Neural cell (in vitro differentiated cells): ENCODE data around the gene SNX22. TPM values are rescaled to one million over a fixed set of nuclear protein-coding genes. Genes with fewer than 3 reads are reported as not detected.

Source experiments
- H2AFZ ChIP-seq: fragments of 200-600, 300-800 bp; sonication (generic), shearing (Covaris generic); 2 replicates; pipeline ENCODE4 v1.6.0; 2014; ENCODE audit warnings: low read depth, mild to moderate bottlenecking, antibody characterized with exemption, low read length, moderate library complexity
- H3F3A ChIP-seq: fragments of 200-600 bp; shearing (Covaris generic); 2 replicates; pipeline ENCODE4 v1.6.1; 2016; ENCODE audit warnings: mild to moderate bottlenecking, moderate library complexity, mixed read lengths, antibody characterized with exemption, low read length; ENCODE audit not compliant: insufficient read depth, poor library complexity, severe bottlenecking
- H3K27ac ChIP-seq: fragments of 200-600, 300-800 bp; sonication (generic), shearing (Covaris generic); 2 replicates; pipeline ENCODE4 v1.5.1; 2014; ENCODE audit warnings: mild to moderate bottlenecking, low read length, moderate library complexity
- H3K27me3 ChIP-seq: fragments of 300-800, 200-600 bp; sonication (generic), shearing (Covaris generic); 2 replicates; pipeline ENCODE4 v1.6.0; 2014; ENCODE audit warnings: mild to moderate bottlenecking, low read depth, low read length, moderate library complexity; ENCODE audit not compliant: insufficient read depth
- H3K36me3 ChIP-seq: fragments of 300-800, 200-600 bp; sonication (generic), shearing (Covaris generic); 2 replicates; pipeline ENCODE4 v1.5.1; 2014; ENCODE audit warnings: mild to moderate bottlenecking, antibody characterized with exemption, low read length, moderate library complexity; ENCODE audit not compliant: insufficient read depth
- H3K4me2 ChIP-seq: fragments of 300-800, 200-600 bp; sonication (generic), shearing (Covaris generic); 2 replicates; pipeline ENCODE4 v1.6.0; 2014; ENCODE audit warnings: mild to moderate bottlenecking, low read length
- H3K4me3 ChIP-seq: fragments of 300-800, 200-600 bp; sonication (generic), shearing (Covaris generic); 2 replicates; pipeline ENCODE4 v1.5.1; 2014; ENCODE audit warnings: mild to moderate bottlenecking, low read length, moderate library complexity
- H3K79me2 ChIP-seq: fragments of 200-600 bp; shearing (Covaris generic); replicated peaks from 2 replicates; pipeline ENCODE4 v1.6.0; 2014; ENCODE audit warnings: mild to moderate bottlenecking, low read length, moderate library complexity; ENCODE audit not compliant: insufficient read depth
- H3K9ac ChIP-seq: fragments of 300-800, 200-600 bp; sonication (generic), shearing (Covaris generic); 2 replicates; pipeline ENCODE4 v1.6.1; 2016; ENCODE audit warnings: mild to moderate bottlenecking, low read length, mixed read lengths
- H3K9me2 ChIP-seq: fragments of 200-600 bp; shearing (Covaris generic); 2 replicates; pipeline ENCODE4 v1.6.1; 2016; ENCODE audit warnings: mild to moderate bottlenecking, low read length, mixed read lengths; ENCODE audit not compliant: insufficient read depth
- H3K9me3 ChIP-seq: fragments of 200-600, 300-800 bp; sonication (generic), shearing (Covaris generic); 2 replicates; pipeline ENCODE4 v1.6.1; 2016; ENCODE audit warnings: mild to moderate bottlenecking, mixed run types, low read length, moderate library complexity, mixed read lengths
- H4K20me1 ChIP-seq: fragments of 200-600 bp; shearing (Covaris generic); 2 replicates; pipeline ENCODE4 v1.6.1; 2016; ENCODE audit warnings: mild to moderate bottlenecking, mixed run types; ENCODE audit not compliant: insufficient read depth
- CTCF ChIP-seq: fragments of 450-650 bp; IDR thresholded peaks from 2 replicates; pipeline ENCODE4 v1.5.1; 2014; ENCODE audit warnings: antibody characterized with exemption, mild to moderate bottlenecking, moderate library complexity; ENCODE audit not compliant: poor library complexity, severe bottlenecking
- EP300 ChIP-seq: fragments of 450-650 bp; conservative IDR thresholded peaks from 2 replicates; pipeline ENCODE4 v1.6.1; 2014; ENCODE audit warnings: antibody characterized with exemption, mild to moderate bottlenecking, moderate library complexity; ENCODE audit not compliant: poor library complexity, severe bottlenecking
- EZH2 ChIP-seq: fragments of 200-600, 300-800 bp; shearing (Covaris generic), sonication (generic); IDR thresholded peaks from 2 replicates; pipeline ENCODE4 v1.6.1; 2014; ENCODE audit warnings: antibody characterized with exemption, low read length, borderline replicate concordance, mild to moderate bottlenecking; ENCODE audit not compliant: insufficient read depth, poor library complexity, severe bottlenecking
- MXI1 ChIP-seq: fragments of 450-650 bp; conservative IDR thresholded peaks from 2 replicates; pipeline ENCODE4 v1.6.1; 2014; ENCODE audit warnings: antibody characterized with exemption, mild to moderate bottlenecking; ENCODE audit not compliant: poor library complexity, severe bottlenecking
- POLR2AphosphoS5 ChIP-seq: IDR thresholded peaks from 2 replicates; pipeline ENCODE4 v1.6.1; 2012
- RAD21 ChIP-seq: fragments of 450-650 bp; conservative IDR thresholded peaks from 2 replicates; pipeline ENCODE4 v1.6.1; 2014; ENCODE audit warnings: antibody characterized with exemption, mild to moderate bottlenecking, moderate library complexity
- REST ChIP-seq: IDR thresholded peaks from 2 replicates; pipeline ENCODE4 v1.6.1; 2012; ENCODE audit warnings: borderline replicate concordance
- SMC3 ChIP-seq: fragments of 450-650 bp; conservative IDR thresholded peaks from 2 replicates; pipeline ENCODE4 v1.6.1; 2014; ENCODE audit warnings: antibody characterized with exemption, mild to moderate bottlenecking, moderate library complexity; ENCODE audit not compliant: poor library complexity
- TAF1 ChIP-seq: IDR thresholded peaks from 2 replicates; pipeline ENCODE4 v1.6.1; 2012; ENCODE audit warnings: low read depth
- polyA plus RNA-seq: library from polyadenylated mRNA; depleted of rRNA; stranded (reverse); fragments of >200 nt; gene quantifications from 2 replicates; pipeline ENCODE4 v1.2.3, GENCODE V29; 2014

SNX22 gene
- polyA plus RNA-seq, 1 donor from 2014 or later: 0.73 TPM

GRCh38 chr15:64162478-64162868 lies 10.9 kb downstream of the SNX22 start:
- no peaks in the 10 kb centered on the region for H3K9me3 ChIP-seq
- H3K4me3 ChIP-seq: peak overlapping the region; percentile 93
- H3K27me3 ChIP-seq: no peaks in the 10 kb centered on the region
- no peaks in the 10 kb centered on the region for H3F3A ChIP-seq
- peak overlapping the region; percentile 96 for H3K4me2 ChIP-seq
- no peaks in the 10 kb centered on the region for H3K36me3 ChIP-seq
- peaks cover 10% of the 10 kb centered on the region for H3K79me2 ChIP-seq
- peak overlapping the region; percentile 82 for H3K9ac ChIP-seq
- H3K27ac ChIP-seq: peak overlapping the region; percentile 74
- H4K20me1 ChIP-seq: no peaks in the 10 kb centered on the region
- H2AFZ ChIP-seq: peak overlapping the region; percentile 51
- TF ChIP-seq REST (no peak), POLR2AphosphoS5 (no peak), MXI1 (no peak), CTCF (no peak), EZH2 (no peak), SMC3 (no peak), EP300 (no peak), TAF1 (no peak), RAD21 (no peak)
- no peaks in the 10 kb centered on the region for H3K9me2 ChIP-seq

- H3K9me3 ChIP-seq: no peaks in the 10 kb centered on the region
- peak within 1 kb of the TSS; percentile 51 for H2AFZ ChIP-seq
- TF ChIP-seq MXI1 (peak; percentile 83), TAF1 (no peak), RAD21 (peak; percentile 79), SMC3 (peak; percentile 65), EP300 (peak; percentile 57), POLR2AphosphoS5 (peak; percentile 91), REST (no peak), CTCF (peak; percentile 85), EZH2 (no peak)
- no peaks in the 10 kb centered on the region for H3K36me3 ChIP-seq
- no peaks in the 10 kb centered on the region for H4K20me1 ChIP-seq
- H3K9me2 ChIP-seq: no peaks in the 10 kb centered on the region
- peaks cover 10% of the 10 kb centered on the region for H3K79me2 ChIP-seq
- no peaks in the 10 kb centered on the region for H3F3A ChIP-seq
- H3K27me3 ChIP-seq: no peaks in the 10 kb centered on the region
- peak within 1 kb of the TSS; percentile 74 for H3K27ac ChIP-seq
- peak within 1 kb of the TSS; percentile 96 for H3K4me2 ChIP-seq
- peak within 1 kb of the TSS; percentile 93 for H3K4me3 ChIP-seq
- peak within 1 kb of the TSS; percentile 82 for H3K9ac ChIP-seq
Measured at GRCh38 chr15:64162869-64163658, 11.5 kb downstream of the SNX22 start, which contains the start of gene PPIB. Gene PPIB, minus strand, starts transcription at chr15:64163022. Its CDS starts 36 bp downstream, at chr15:64162986.
